Stimulated activated effector memory CD8-positive, alpha-beta T cell treated with anti-CD3 and anti-CD28 coated beads, Interleukin-12 subunit alpha, Interleukin-12 subunit beta, amount 100 ng/mL, for 72 hours (primary cell): ENCODE results near the gene HAGHL.

Experiments used
- ATAC-seq: fragments of 150-1000 bp; cut with Tn5 transposase; 2 replicates; pipeline ENCODE4 v1.10.0; 2021
- DNase-seq, 2 donors: peaks; one replicate each; pipeline ENCODE4 v3.0.0; 2021 to 2022; ENCODE audit warnings: low spot score in 2 of 2
- H3K27ac Mint-ChIP-seq: one replicate; pipeline ENCODE4 v1.8.0; 2022; ENCODE audit warnings: mild to moderate bottlenecking, mixed read lengths
- H3K36me3 Mint-ChIP-seq: one replicate; pipeline ENCODE4 v1.8.0; 2022; ENCODE audit warnings: mild to moderate bottlenecking, mixed read lengths
- H3K4me1 Mint-ChIP-seq: one replicate; pipeline ENCODE4 v1.8.0; 2022; ENCODE audit warnings: mixed read lengths
- H3K4me3 Mint-ChIP-seq: one replicate; pipeline ENCODE4 v1.8.0; 2022; ENCODE audit warnings: mild to moderate bottlenecking, mixed read lengths
- H3K9me3 Mint-ChIP-seq: one replicate; pipeline ENCODE4 v1.8.0; 2022; ENCODE audit warnings: mixed read lengths

Gene HAGHL

GRCh38 chr16:698911-699671, 27.8 kb upstream of the HAGHL start:
- Mint-ChIP-seq H3K4me1 (peaks cover 14% of the 10 kb centered on the region), H3K36me3 (peaks cover 5% of the 10 kb centered on the region), H3K27ac (no peak overlapping the region), H3K9me3 (no peaks in the 10 kb centered on the region), H3K4me3 (no peak overlapping the region)
- no peak for DNase-seq
- ATAC-seq: no peak

GRCh38 chr16:700684-701584, 26.0 kb upstream of the HAGHL start:
- Mint-ChIP-seq H3K4me1 (peaks cover 9% of the 10 kb centered on the region), H3K36me3 (peaks cover 5% of the 10 kb centered on the region), H3K27ac (no peak overlapping the region), H3K9me3 (no peaks in the 10 kb centered on the region), H3K4me3 (no peak overlapping the region)
- ATAC-seq: peak; percentile 63
- peak in 1 of 2 donors; percentile 59 for DNase-seq

GRCh38 chr16:702341-702740, 24.6 kb upstream of the HAGHL start:
- H3K4me1 Mint-ChIP-seq: peaks cover 9% of the 10 kb centered on the region
- H3K27ac Mint-ChIP-seq: no peak overlapping the region
- no peak overlapping the region for H3K4me3 Mint-ChIP-seq
- H3K36me3 Mint-ChIP-seq: peaks cover 5% of the 10 kb centered on the region
- no peak for DNase-seq
- H3K9me3 Mint-ChIP-seq: no peaks in the 10 kb centered on the region
- no peak for ATAC-seq

- no peak for ATAC-seq
- peaks cover 9% of the 10 kb centered on the region for H3K4me1 Mint-ChIP-seq
Observed at GRCh38 chr16:703406-703805, 23.5 kb upstream of the HAGHL start.

GRCh38 chr16:704047-704446, 22.9 kb upstream of the HAGHL start:
- DNase-seq (no peak), ATAC-seq (no peak)
- no peak overlapping the region for H3K27ac Mint-ChIP-seq
- no peak overlapping the region for H3K4me3 Mint-ChIP-seq
- H3K9me3 Mint-ChIP-seq: no peaks in the 10 kb centered on the region
- H3K4me1 Mint-ChIP-seq: peaks cover 6% of the 10 kb centered on the region
- H3K36me3 Mint-ChIP-seq: peaks cover 5% of the 10 kb centered on the region

More at GRCh38 chr16:703406-703805, 23.5 kb upstream of the HAGHL start:
- no peak overlapping the region for H3K27ac Mint-ChIP-seq
- peaks cover 5% of the 10 kb centered on the region for H3K36me3 Mint-ChIP-seq
- H3K9me3 Mint-ChIP-seq: no peaks in the 10 kb centered on the region
- no peak for DNase-seq
- H3K4me3 Mint-ChIP-seq: no peak overlapping the region

- Mint-ChIP-seq H3K27ac (no peak overlapping the region), H3K4me3 (no peak overlapping the region), H3K4me1 (no peaks in the 10 kb centered on the region), H3K9me3 (no peaks in the 10 kb centered on the region), H3K36me3 (peaks cover 5% of the 10 kb centered on the region)
- ATAC-seq (no peak), DNase-seq (no peak)
Observed at GRCh38 chr16:704552-705380, 22.1 kb upstream of the HAGHL start.

- no peak within 1 kb of the TSS for H3K4me3 Mint-ChIP-seq
- peaks cover 5% of the 10 kb centered on the region for H3K36me3 Mint-ChIP-seq
- DNase-seq: no peak
- H3K9me3 Mint-ChIP-seq: no peaks in the 10 kb centered on the region
- no peak for ATAC-seq
- no peaks in the 10 kb centered on the region for H3K4me1 Mint-ChIP-seq
- H3K27ac Mint-ChIP-seq: no peak within 1 kb of the TSS
Observed at GRCh38 chr16:705431-706188, 21.3 kb upstream of the HAGHL start, which contains the start of gene FBXL16. Gene FBXL16, minus strand, starts transcription at chr16:705801. Its CDS starts 8,396 bp downstream, at chr16:697405.

GRCh38 chr16:706189-707061, 20.5 kb upstream of the HAGHL start:
- ATAC-seq (no peak), DNase-seq (no peak)
- H3K4me3 Mint-ChIP-seq: no peak overlapping the region
- H3K4me1 Mint-ChIP-seq: no peaks in the 10 kb centered on the region
- no peaks in the 10 kb centered on the region for H3K9me3 Mint-ChIP-seq
- H3K27ac Mint-ChIP-seq: no peak overlapping the region
- H3K36me3 Mint-ChIP-seq: peaks cover under 1% of the 10 kb centered on the region

GRCh38 chr16:707062-707538, 19.8 kb upstream of the HAGHL start:
- ATAC-seq (no peak), DNase-seq (no peak)
- no peaks in the 10 kb centered on the region for H3K4me1 Mint-ChIP-seq
- no peak overlapping the region for H3K4me3 Mint-ChIP-seq
- no peaks in the 10 kb centered on the region for H3K36me3 Mint-ChIP-seq
- no peaks in the 10 kb centered on the region for H3K9me3 Mint-ChIP-seq
- H3K27ac Mint-ChIP-seq: no peak overlapping the region

GRCh38 chr16:708019-708418, 18.9 kb upstream of the HAGHL start:
- no peak for DNase-seq
- ATAC-seq: no peak
- H3K27ac Mint-ChIP-seq: no peak overlapping the region
- H3K4me1 Mint-ChIP-seq: peaks cover 5% of the 10 kb centered on the region
- no peaks in the 10 kb centered on the region for H3K9me3 Mint-ChIP-seq
- no peaks in the 10 kb centered on the region for H3K36me3 Mint-ChIP-seq
- H3K4me3 Mint-ChIP-seq: no peak overlapping the region

- Mint-ChIP-seq H3K4me3 (no peak overlapping the region), H3K9me3 (no peaks in the 10 kb centered on the region), H3K27ac (no peak overlapping the region), H3K4me1 (peaks cover 5% of the 10 kb centered on the region), H3K36me3 (no peaks in the 10 kb centered on the region)
- ATAC-seq (no peak), DNase-seq (no peak)
Observed at GRCh38 chr16:708959-709358, 17.9 kb upstream of the HAGHL start.

- Mint-ChIP-seq H3K36me3 (no peaks in the 10 kb centered on the region), H3K4me1 (peaks cover 5% of the 10 kb centered on the region), H3K4me3 (no peak overlapping the region), H3K9me3 (no peaks in the 10 kb centered on the region), H3K27ac (no peak overlapping the region)
- DNase-seq (no peak), ATAC-seq (no peak)
Observed at GRCh38 chr16:709566-710499, 17.1 kb upstream of the HAGHL start.
